Measurements from ENCODE around the gene PLD6.
"Not testable (repeated sequence)": the region's sequence is repeated elsewhere in the genome, so short reads cannot be mapped to it uniquely, and the experiment has no call there.

PLD6 gene

GRCh38 chr17:17173921-17174320 lies 32.2 kb downstream of the PLD6 start:
- no peak for DNase-seq

- DNase-seq, result no peak
These were observed 33.1 kb downstream of the PLD6 start for GRCh38 chr17:17172990-17173389.

- DNase-seq, result no peak
These were observed 33.9 kb downstream of the PLD6 start for GRCh38 chr17:17172001-17172939.

GRCh38 chr17:17171186-17171585 lies 34.9 kb downstream of the PLD6 start:
- no peak for DNase-seq

- DNase-seq, result no peak
These were observed 35.7 kb downstream of the PLD6 start for GRCh38 chr17:17170346-17170985.

GRCh38 chr17:17169396-17169795 lies 36.7 kb downstream of the PLD6 start:
- no peak for DNase-seq

GRCh38 chr17:17168401-17168800 lies 37.7 kb downstream of the PLD6 start:
- no peak for DNase-seq

- no peak for DNase-seq
These were observed 38.1 kb downstream of the PLD6 start for GRCh38 chr17:17167986-17168385.

GRCh38 chr17:17167356-17167755 lies 38.8 kb downstream of the PLD6 start:
- no peak for DNase-seq

- no peak for DNase-seq
These were observed 39.7 kb downstream of the PLD6 start for GRCh38 chr17:17166446-17166845.

- DNase-seq, result no peak
These were observed 40.3 kb downstream of the PLD6 start for GRCh38 chr17:17165666-17166308.

- no peak for DNase-seq
These were observed 41.5 kb downstream of the PLD6 start for GRCh38 chr17:17164676-17165075.

- no peak for DNase-seq
These were observed 42.0 kb downstream of the PLD6 start for GRCh38 chr17:17164156-17164555.

- DNase-seq, result no peak
These were observed 44.4 kb downstream of the PLD6 start for GRCh38 chr17:17161759-17162158.

GRCh38 chr17:17161121-17161520 lies 45.0 kb downstream of the PLD6 start:
- DNase-seq, result no peak

GRCh38 chr17:17159571-17159970 lies 46.6 kb downstream of the PLD6 start:
- peak; percentile 67 for DNase-seq

- not testable (repeated sequence) for DNase-seq
These were observed 47.6 kb downstream of the PLD6 start for GRCh38 chr17:17158506-17158905.

GRCh38 chr17:17157041-17157440 lies 49.1 kb downstream of the PLD6 start:
- no peak for DNase-seq

- DNase-seq, result no peak
These were observed 49.6 kb downstream of the PLD6 start for GRCh38 chr17:17156511-17156910.

- DNase-seq, result peak; percentile 78
These were observed 50.0 kb downstream of the PLD6 start for GRCh38 chr17:17156107-17156506.

GRCh38 chr17:17155568-17155967 lies 50.6 kb downstream of the PLD6 start:
- no peak for DNase-seq

GRCh38 chr17:17154981-17155380 lies 51.2 kb downstream of the PLD6 start:
- no peak for DNase-seq

GRCh38 chr17:17154556-17154955 lies 51.6 kb downstream of the PLD6 start:
- DNase-seq, result no peak

GRCh38 chr17:17153709-17154108 lies 52.4 kb downstream of the PLD6 start:
- no peak for DNase-seq
